Measurements from ENCODE around the gene CARD11.

Gene CARD11

DNA sequence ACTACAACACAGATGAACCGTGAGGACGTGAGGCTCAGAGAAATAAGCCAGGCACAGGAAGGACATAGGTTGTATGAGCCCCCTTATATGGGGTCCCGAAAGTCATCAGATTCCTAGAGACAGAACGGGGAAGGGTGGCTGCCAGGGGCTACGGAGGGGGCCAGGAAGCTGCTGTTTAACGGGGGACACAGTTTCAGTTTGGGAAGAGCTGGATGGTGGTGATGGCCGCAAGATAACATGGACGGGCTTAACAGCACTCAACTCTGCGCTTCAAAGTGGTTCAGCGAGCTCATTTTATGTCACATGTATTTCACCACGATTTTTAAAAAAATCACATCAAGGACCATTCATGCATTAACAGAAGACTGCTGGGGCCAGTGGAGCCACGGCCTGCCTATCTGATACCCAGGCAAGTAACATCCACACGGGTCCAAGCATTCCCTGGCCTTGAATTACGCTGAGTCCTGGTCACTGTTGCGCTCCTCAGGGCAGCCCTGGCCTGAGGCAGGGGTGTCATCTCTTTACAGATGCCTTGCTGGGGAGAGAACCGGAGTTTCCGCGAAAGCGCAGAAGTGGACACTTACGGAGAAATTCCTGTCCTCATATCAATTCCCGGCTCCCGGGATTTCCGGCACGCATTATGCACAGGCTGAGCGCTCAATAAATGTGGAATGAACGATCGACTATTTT lies 1.5 kb downstream of the CARD11 start:
- TF ChIP-seq POLR2AphosphoS5 (IDR thresholded peaks at IDR 0.05; ENCODE audit: low read depth, low read length) (no peak), FOXP2 (optimal IDR thresholded peaks at IDR 0.05; ENCODE audit: borderline replicate concordance, extremely low read depth, extremely low read length, insufficient read depth) (no peak), SIN3A (IDR thresholded peaks at IDR 0.05; ENCODE audit: borderline replicate concordance, insufficient read depth, low read length) (no peak), TAF1 (IDR thresholded peaks at IDR 0.05; ENCODE audit: borderline replicate concordance, insufficient read depth, low read length) (no peak)
- TF ChIP-seq, protein P1, sequence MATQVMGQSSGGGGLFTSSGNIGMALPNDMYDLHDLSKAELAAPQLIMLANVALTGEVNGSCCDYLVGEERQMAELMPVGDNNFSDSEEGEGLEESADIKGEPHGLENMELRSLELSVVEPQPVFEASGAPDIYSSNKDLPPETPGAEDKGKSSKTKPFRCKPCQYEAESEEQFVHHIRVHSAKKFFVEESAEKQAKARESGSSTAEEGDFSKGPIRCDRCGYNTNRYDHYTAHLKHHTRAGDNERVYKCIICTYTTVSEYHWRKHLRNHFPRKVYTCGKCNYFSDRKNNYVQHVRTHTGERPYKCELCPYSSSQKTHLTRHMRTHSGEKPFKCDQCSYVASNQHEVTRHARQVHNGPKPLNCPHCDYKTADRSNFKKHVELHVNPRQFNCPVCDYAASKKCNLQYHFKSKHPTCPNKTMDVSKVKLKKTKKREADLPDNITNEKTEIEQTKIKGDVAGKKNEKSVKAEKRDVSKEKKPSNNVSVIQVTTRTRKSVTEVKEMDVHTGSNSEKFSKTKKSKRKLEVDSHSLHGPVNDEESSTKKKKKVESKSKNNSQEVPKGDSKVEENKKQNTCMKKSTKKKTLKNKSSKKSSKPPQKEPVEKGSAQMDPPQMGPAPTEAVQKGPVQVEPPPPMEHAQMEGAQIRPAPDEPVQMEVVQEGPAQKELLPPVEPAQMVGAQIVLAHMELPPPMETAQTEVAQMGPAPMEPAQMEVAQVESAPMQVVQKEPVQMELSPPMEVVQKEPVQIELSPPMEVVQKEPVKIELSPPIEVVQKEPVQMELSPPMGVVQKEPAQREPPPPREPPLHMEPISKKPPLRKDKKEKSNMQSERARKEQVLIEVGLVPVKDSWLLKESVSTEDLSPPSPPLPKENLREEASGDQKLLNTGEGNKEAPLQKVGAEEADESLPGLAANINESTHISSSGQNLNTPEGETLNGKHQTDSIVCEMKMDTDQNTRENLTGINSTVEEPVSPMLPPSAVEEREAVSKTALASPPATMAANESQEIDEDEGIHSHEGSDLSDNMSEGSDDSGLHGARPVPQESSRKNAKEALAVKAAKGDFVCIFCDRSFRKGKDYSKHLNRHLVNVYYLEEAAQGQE (IDR thresholded peaks at IDR 0.05; ENCODE audit: insufficient read depth in 1 of 2, low read depth in 2 of 2, low read length in 2 of 2) = no peak

DNA sequence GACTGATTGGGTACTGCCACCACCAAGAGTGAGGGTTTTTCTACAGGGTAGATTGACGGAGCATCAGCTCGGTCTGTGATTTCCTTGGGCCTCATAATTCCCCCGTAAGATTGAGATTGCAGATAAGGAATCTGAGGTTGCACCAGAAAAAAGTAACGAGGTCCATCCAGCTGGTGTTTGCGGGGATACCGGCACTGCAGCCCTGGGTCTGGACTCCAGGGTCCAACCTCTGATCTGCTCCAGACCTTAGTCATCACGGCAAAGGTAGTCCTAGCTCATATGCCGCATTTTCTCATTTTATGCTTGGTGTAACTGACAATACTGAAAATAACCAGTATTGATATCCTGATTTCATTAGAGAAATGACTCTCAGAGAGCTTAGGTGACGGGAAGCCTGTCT lies 3.9 kb downstream of the CARD11 start:
- TF ChIP-seq POLR2AphosphoS5 (IDR thresholded peaks at IDR 0.05; ENCODE audit: low read depth, low read length) (no peak), TAF1 (IDR thresholded peaks at IDR 0.05; ENCODE audit: borderline replicate concordance, insufficient read depth, low read length) (no peak)
- TF ChIP-seq, protein P1 (IDR thresholded peaks at IDR 0.05; ENCODE audit: insufficient read depth in 1 of 2, low read depth in 2 of 2, low read length in 2 of 2) = no peak

DNA sequence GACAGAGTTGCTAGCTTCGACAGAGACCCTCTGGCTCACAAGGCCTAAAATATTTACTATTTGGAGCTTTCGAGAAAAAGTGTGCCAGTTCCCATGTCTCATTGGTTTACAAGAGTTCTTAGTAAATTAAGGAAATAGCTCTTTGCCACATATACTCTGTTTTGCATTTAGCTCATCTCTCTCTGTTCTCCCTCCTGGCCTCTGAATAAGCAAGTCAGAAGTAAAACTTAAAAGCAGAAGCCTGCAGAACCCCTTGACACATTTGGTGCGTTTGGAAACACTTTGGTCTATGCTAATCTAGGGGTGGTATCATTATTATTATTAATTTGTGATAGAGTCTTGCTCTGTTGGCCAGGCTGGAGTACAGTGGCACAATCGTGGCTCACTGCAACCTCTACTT lies 6.4 kb downstream of the CARD11 start:
- TF ChIP-seq POLR2AphosphoS5 (IDR thresholded peaks at IDR 0.05; ENCODE audit: low read depth, low read length) = no peak
- TF ChIP-seq TAF1 (IDR thresholded peaks at IDR 0.05; ENCODE audit: borderline replicate concordance, insufficient read depth, low read length) = no peak

DNA sequence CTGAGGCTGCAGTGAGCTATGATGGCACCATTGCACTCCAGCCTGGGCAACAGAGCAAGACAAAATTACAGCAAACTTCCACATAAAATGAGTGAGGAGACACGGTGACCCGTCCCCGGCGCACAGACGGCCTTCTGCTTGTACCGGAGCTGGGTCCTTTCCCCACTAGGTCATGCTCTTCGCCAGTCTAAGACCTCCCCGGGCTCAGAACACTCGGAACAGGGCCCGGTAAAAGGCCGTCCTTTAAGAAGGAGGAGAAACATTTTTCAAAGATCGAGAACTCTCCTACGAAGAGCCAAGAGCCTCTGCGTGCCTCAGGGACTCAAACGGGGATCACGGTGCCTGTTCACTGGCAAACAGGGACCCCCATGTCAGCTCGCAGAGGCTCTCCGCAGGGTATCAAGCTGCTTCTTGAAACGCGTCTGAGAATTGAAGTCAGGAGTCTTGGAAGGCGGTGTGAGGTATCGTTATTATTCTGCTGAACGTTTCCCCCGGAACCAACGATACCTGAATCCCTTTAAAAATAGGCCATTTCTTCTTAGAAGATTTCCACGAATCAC lies 9.0 kb downstream of the CARD11 start:
- no peak for TF ChIP-seq TAF1 (IDR thresholded peaks at IDR 0.05; ENCODE audit: borderline replicate concordance, insufficient read depth, low read length)
- TF ChIP-seq, protein P1 (IDR thresholded peaks at IDR 0.05; ENCODE audit: insufficient read depth in 1 of 2, low read depth in 2 of 2, low read length in 2 of 2) = no peak
- TF ChIP-seq FOXP2 (optimal IDR thresholded peaks at IDR 0.05; ENCODE audit: borderline replicate concordance, extremely low read depth, extremely low read length, insufficient read depth) = no peak
- TF ChIP-seq POLR2AphosphoS5 (IDR thresholded peaks at IDR 0.05; ENCODE audit: low read depth, low read length) = no peak
- TF ChIP-seq SIN3A (IDR thresholded peaks at IDR 0.05; ENCODE audit: borderline replicate concordance, insufficient read depth, low read length) = no peak

DNA sequence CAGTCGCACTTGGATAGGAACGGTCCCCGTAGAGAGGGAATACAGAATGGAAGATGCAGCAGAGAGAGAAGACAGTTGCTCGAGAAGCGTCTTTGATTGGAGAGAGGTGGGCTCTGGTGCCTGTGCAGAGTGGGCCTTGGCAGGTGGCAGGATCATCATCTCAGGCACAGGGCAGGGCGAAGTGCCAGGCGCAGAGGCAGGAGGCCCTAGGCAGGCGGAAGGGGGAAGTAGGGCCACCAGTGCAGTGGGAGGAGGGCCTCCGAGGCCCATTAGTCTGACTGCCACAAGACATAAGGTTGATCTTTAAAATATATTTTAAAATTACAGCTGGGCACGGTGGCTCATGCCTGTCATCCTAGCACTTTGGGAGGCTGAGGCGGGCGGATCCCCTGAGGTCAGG lies 10.1 kb downstream of the CARD11 start:
- no peak for TF ChIP-seq POLR2AphosphoS5 (IDR thresholded peaks at IDR 0.05; ENCODE audit: low read depth, low read length)
- TF ChIP-seq, protein P1 (IDR thresholded peaks at IDR 0.05; ENCODE audit: insufficient read depth in 1 of 2, low read depth in 2 of 2, low read length in 2 of 2) = no peak
- TF ChIP-seq TAF1 (IDR thresholded peaks at IDR 0.05; ENCODE audit: borderline replicate concordance, insufficient read depth, low read length) = no peak
- TF ChIP-seq SIN3A (IDR thresholded peaks at IDR 0.05; ENCODE audit: borderline replicate concordance, insufficient read depth, low read length) = no peak
- no peak for TF ChIP-seq FOXP2 (optimal IDR thresholded peaks at IDR 0.05; ENCODE audit: borderline replicate concordance, extremely low read depth, extremely low read length, insufficient read depth)

Measured in PFSK-1 (cell line).